CD14-positive monocyte (primary cell): ENCODE measurements around the gene AQP12B. TPM values are rescaled to one million over a fixed set of nuclear protein-coding genes. Genes with fewer than 3 reads are reported as not detected.
A peak's percentile ranks its signal among the peaks of the same experiment; 100 is the strongest.

ENCODE experiments used
- DNase-seq, 3 donors: peaks; one replicate each; pipeline ENCODE4 v3.0.0-alpha.2; 2011 to 2022
- H2AFZ ChIP-seq: 2 replicates; pipeline ENCODE4 v1.6.0; 2012; ENCODE audit warnings: mild to moderate bottlenecking, low read depth, low read length, inconsistent platforms; ENCODE audit not compliant: insufficient read depth, poor library complexity, severe bottlenecking
- H3K27ac ChIP-seq, 2 donors: 1 replicate in 1 of 2; 2 replicates in 1 of 2; pipeline ENCODE4 v1.5.1; 2012 to 2013; ENCODE audit warnings: low read length in 2 of 2, control low read depth in 1 of 2, inconsistent platforms in 1 of 2, low read depth in 1 of 2, mild to moderate bottlenecking in 1 of 2
- H3K27me3 ChIP-seq, 2 donors: one replicate each; pipeline versions ENCODE4 v1.6.0 to v1.6.1; 2011 to 2013; ENCODE audit warnings: low read length in 2 of 2; ENCODE audit not compliant: control insufficient read depth in 2 of 2, insufficient read depth in 2 of 2
- H3K36me3 ChIP-seq, 2 donors: replicated peaks in 1 of 2; 1 replicate in 1 of 2; 2 replicates in 1 of 2; pipeline versions ENCODE4 v1.5.1 to v1.6.1; 2012 to 2013; ENCODE audit warnings: low read length in 2 of 2, control low read depth in 1 of 2, inconsistent platforms in 1 of 2, mild to moderate bottlenecking in 1 of 2; ENCODE audit not compliant: insufficient read depth in 2 of 2, control insufficient read depth in 1 of 2
- H3K4me1 ChIP-seq, 2 donors: 1 replicate in 1 of 2; 2 replicates in 1 of 2; pipeline versions ENCODE4 v1.5.1 to v1.6.1; 2012 to 2013; ENCODE audit warnings: low read length in 2 of 2, control low read depth in 1 of 2, inconsistent platforms in 1 of 2, mild to moderate bottlenecking in 1 of 2, moderate library complexity in 1 of 2; ENCODE audit not compliant: insufficient read depth in 2 of 2, control insufficient read depth in 1 of 2
- H3K4me2 ChIP-seq: replicated peaks from 2 replicates; pipeline ENCODE3; 2012; ENCODE audit warnings: low read length, moderate library complexity, mild to moderate bottlenecking; ENCODE audit not compliant: poor library complexity, severe bottlenecking; ENCODE audit errors: extremely low read depth
- H3K4me3 ChIP-seq, 3 experiments: fragments of 200-600 bp in 1 of 3; sonication (generic) in 1 of 3; replicated peaks in 1 of 3; 1 replicate in 2 of 3; 2 replicates in 1 of 3; pipeline ENCODE4 v1.5.1; 2011 to 2013; ENCODE audit warnings: low read length in 3 of 3, mild to moderate bottlenecking in 3 of 3, control low read depth in 2 of 3, low read depth in 2 of 3, inconsistent platforms in 1 of 3, moderate library complexity in 1 of 3
- H3K79me2 ChIP-seq: 2 replicates; pipeline ENCODE4 v1.6.0; 2012; ENCODE audit warnings: mild to moderate bottlenecking, control low read depth, inconsistent platforms, low read length, moderate library complexity; ENCODE audit not compliant: insufficient read depth
- H3K9ac ChIP-seq: 2 replicates; pipeline ENCODE4 v1.6.0; 2017; ENCODE audit warnings: low read length, mild to moderate bottlenecking; ENCODE audit not compliant: insufficient read depth, poor library complexity, severe bottlenecking
- H3K9me3 ChIP-seq, 2 donors: replicated peaks in 1 of 2; 1 replicate in 1 of 2; 2 replicates in 1 of 2; pipeline versions ENCODE4 v1.5.1 to v1.6.1; 2012 to 2013; ENCODE audit warnings: low read length in 2 of 2, control low read depth in 1 of 2; ENCODE audit not compliant: control insufficient read depth in 1 of 2, insufficient read depth in 1 of 2
- H4K20me1 ChIP-seq: 2 replicates; pipeline ENCODE4 v1.6.0; 2012; ENCODE audit warnings: mild to moderate bottlenecking, low read length, control low read depth, moderate library complexity; ENCODE audit not compliant: insufficient read depth
- H3K27ac Mint-ChIP-seq, 7 donors: one replicate each; pipeline ENCODE4 v1.8.0; 2020; ENCODE audit warnings: mild to moderate bottlenecking in 7 of 7, mixed read lengths in 7 of 7, moderate library complexity in 6 of 7, inconsistent platforms in 2 of 7
- H3K27me3 Mint-ChIP-seq, 3 donors: one replicate each; pipeline ENCODE4 v1.8.0; 2021 to 2022; ENCODE audit warnings: low read depth in 3 of 3, mild to moderate bottlenecking in 3 of 3, mixed read lengths in 3 of 3, moderate library complexity in 3 of 3, inconsistent platforms in 1 of 3
- H3K36me3 Mint-ChIP-seq, 2 donors: one replicate each; pipeline ENCODE4 v1.8.0; 2020; ENCODE audit warnings: mixed read lengths in 2 of 2, inconsistent platforms in 1 of 2, mild to moderate bottlenecking in 1 of 2
- H3K4me1 Mint-ChIP-seq: one replicate; pipeline ENCODE4 v1.8.0; 2020; ENCODE audit warnings: mild to moderate bottlenecking, mixed read lengths
- H3K4me3 Mint-ChIP-seq, 2 donors: one replicate each; pipeline ENCODE4 v1.8.0; 2020; ENCODE audit warnings: mild to moderate bottlenecking in 2 of 2, mixed read lengths in 2 of 2, moderate library complexity in 1 of 2
- H3K9me3 Mint-ChIP-seq, 7 donors: one replicate each; pipeline ENCODE4 v1.8.0; 2020 to 2022; ENCODE audit warnings: mixed read lengths in 7 of 7, mild to moderate bottlenecking in 6 of 7, moderate library complexity in 6 of 7, inconsistent platforms in 2 of 7
- CTCF ChIP-seq: fragments of 200-600 bp; IDR thresholded peaks from one replicate; pipeline ENCODE4 v1.8.0; 2022; ENCODE audit warnings: antibody characterized with exemption, mild to moderate bottlenecking
- WGBS: methylation state at CpG from one replicate; pipeline ENCODE4 v1.1.5; 2013; ENCODE audit warnings: missing lambda C conversion rate; ENCODE audit not compliant: insufficient coverage; 5-methylcytosine and 5-hydroxymethylcytosine counted together
- intact Hi-C, 2 donors: fragments of 100-400 bp; cut with micrococcal nuclease; formaldehyde crosslinking; loops; one replicate each; pipeline versions ENCODE4 v1.15.0 to v1.15.1; 2023
- polyA plus RNA-seq, 3 donors: library from polyadenylated mRNA; depleted of rRNA in 1 of 3; unstranded in 2 of 3; stranded (reverse) in 1 of 3; fragments of 300-500 nt in 2 of 3; fragments of >200 nt in 1 of 3; fragmentation: Illumina TruSeq in 2 of 3; gene quantifications; 1 replicate in 2 of 3; 2 replicates in 1 of 3; pipeline ENCODE4 v1.2.3, GENCODE V29; 2012 to 2021

The AQP12B gene
- polyA plus RNA-seq, 3 donors = not detected

GRCh38 chr2:240629968-240630770 is 52.5 kb downstream of the AQP12B start:
- WGBS = 96% methylated on average over 49 of the region's 50 CpGs
- H3K27me3 Mint-ChIP-seq = peaks cover 0 to 3% (median 2%) of the 10 kb centered on the region in 3 donors
- Histone ChIP-seq H3K9me3 (peaks cover 12 to 20% of the 10 kb centered on the region in 2 donors), H2AFZ (no peak overlapping the region), H3K36me3 (peaks cover 34 to 35% of the 10 kb centered on the region in 2 donors), H4K20me1 (peaks cover 6% of the 10 kb centered on the region), H3K27ac (no peak overlapping the region), H3K9ac (no peak overlapping the region), H3K79me2 (peaks cover 19% of the 10 kb centered on the region), H3K4me3 (no peak overlapping the region), H3K4me2 (no peak overlapping the region), H3K27me3 (no peaks in the 10 kb centered on the region), H3K4me1 (peaks cover 27 to 38% of the 10 kb centered on the region in 2 donors)
- H3K27ac Mint-ChIP-seq = peak overlapping the region in 1 of 7 donors; percentile 48
- intact Hi-C loops = loop anchor here in 1 of 2 donors (5.0 kb wide), 1 partner anchor 68 kb away; the partner anchor contains the start of gene DUSP28
- peak in 1 of 3 donors; percentile 5 for DNase-seq
- no peak for TF ChIP-seq CTCF
- peaks cover 19 to 33% (median 26%) of the 10 kb centered on the region in 7 donors for H3K9me3 Mint-ChIP-seq
- no peak overlapping the region for H3K4me3 Mint-ChIP-seq
- peaks cover 27% of the 10 kb centered on the region for H3K4me1 Mint-ChIP-seq
- peaks cover 23 to 46% of the 10 kb centered on the region in 2 donors for H3K36me3 Mint-ChIP-seq

DNA sequence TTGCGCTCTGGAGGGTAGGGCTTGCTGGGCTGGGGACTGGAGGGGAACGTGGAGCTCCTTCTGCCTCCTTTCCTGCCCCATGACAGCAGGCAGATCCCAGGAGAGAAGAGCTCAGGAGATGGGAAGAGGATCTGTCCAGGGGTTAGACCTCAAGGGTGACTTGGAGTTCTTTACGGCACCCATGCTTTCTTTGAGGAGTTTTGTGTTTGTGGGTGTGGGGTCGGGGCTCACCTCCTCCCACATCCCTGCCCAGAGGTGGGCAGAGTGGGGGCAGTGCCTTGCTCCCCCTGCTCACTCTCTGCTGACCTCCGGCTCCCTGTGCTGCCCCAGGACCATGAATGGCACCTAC is 53.1 kb downstream of the AQP12B start:
- Histone ChIP-seq H3K4me2 (no peak overlapping the region), H3K27me3 (no peaks in the 10 kb centered on the region), H4K20me1 (peaks cover 6% of the 10 kb centered on the region), H3K79me2 (peaks cover 19% of the 10 kb centered on the region), H2AFZ (no peak overlapping the region), H3K27ac (no peak overlapping the region), H3K9me3 (peaks cover 12 to 20% of the 10 kb centered on the region in 2 donors), H3K4me1 (peaks cover 31 to 38% of the 10 kb centered on the region in 2 donors), H3K9ac (no peak overlapping the region), H3K36me3 (peaks cover 34 to 35% of the 10 kb centered on the region in 2 donors), H3K4me3 (no peak overlapping the region)
- no peak for TF ChIP-seq CTCF
- peaks cover 15 to 27% (median 22%) of the 10 kb centered on the region in 7 donors for H3K9me3 Mint-ChIP-seq
- H3K27ac Mint-ChIP-seq = peak overlapping the region in 1 of 7 donors; percentile 48
- peaks cover 0 to 3% (median 2%) of the 10 kb centered on the region in 3 donors for H3K27me3 Mint-ChIP-seq
- intact Hi-C loops = loop anchor here in 1 of 2 donors (5.0 kb wide), 1 partner anchor 67 kb away; the partner anchor contains the start of gene DUSP28
- peaks cover 23 to 46% of the 10 kb centered on the region in 2 donors for H3K36me3 Mint-ChIP-seq
- H3K4me1 Mint-ChIP-seq = peaks cover 28% of the 10 kb centered on the region
- peak in 1 of 3 donors; percentile 4 for DNase-seq
- WGBS = 86% methylated on average over 3 of the region's 5 CpGs
- H3K4me3 Mint-ChIP-seq = no peak overlapping the region
